ENCODE measurements around the gene HS1BP3. TPM values are rescaled to one million over a fixed set of nuclear protein-coding genes. Genes with fewer than 3 reads are reported as not detected.
A peak's percentile ranks its signal among the peaks of the same experiment; 100 is the strongest.

The HS1BP3 gene
- total and polyA plus RNA-seq, 2 of the 13 experiments (the other 11 are each of a cell fraction or from before 2014, with no cell fraction given): 15.2 to 22.0 TPM

DNA sequence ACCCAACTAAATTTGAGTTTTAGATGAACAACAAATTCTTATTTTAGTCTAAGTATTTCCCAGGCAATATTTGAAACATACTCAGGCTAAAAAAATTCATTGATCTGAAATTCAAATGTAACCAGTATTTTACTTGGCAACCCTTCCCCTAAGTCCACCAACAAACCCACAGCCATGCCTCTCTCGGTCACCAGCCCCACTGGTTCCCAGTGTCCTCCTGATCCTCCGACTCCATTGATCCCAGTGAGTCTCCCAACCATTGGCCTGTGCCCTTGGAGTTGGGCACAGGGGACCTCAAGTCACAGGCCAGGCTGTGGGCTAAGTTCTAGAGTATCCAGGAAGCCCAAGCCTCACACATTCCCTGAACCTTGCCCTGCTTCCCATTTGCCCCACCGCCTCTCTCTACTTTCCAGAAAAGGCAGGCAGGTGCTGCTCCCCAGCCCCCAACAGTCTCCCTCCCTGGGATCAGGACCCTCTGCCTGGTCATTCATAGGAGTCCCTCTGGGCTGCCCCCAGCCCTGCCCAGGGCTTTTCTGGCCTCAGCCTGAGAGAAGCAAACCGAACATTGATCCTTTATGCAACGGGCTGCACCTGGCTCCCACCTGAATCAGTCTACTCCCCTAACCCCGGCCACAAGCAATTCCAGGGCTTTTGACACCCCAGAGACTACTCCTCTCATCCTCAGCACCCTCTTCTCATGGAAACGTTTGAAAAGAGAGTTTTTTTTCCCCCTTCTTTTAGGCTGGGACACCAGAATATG, 81.3 kb downstream of the HS1BP3 start (continued):
- TF ChIP-seq, protein P1, sequence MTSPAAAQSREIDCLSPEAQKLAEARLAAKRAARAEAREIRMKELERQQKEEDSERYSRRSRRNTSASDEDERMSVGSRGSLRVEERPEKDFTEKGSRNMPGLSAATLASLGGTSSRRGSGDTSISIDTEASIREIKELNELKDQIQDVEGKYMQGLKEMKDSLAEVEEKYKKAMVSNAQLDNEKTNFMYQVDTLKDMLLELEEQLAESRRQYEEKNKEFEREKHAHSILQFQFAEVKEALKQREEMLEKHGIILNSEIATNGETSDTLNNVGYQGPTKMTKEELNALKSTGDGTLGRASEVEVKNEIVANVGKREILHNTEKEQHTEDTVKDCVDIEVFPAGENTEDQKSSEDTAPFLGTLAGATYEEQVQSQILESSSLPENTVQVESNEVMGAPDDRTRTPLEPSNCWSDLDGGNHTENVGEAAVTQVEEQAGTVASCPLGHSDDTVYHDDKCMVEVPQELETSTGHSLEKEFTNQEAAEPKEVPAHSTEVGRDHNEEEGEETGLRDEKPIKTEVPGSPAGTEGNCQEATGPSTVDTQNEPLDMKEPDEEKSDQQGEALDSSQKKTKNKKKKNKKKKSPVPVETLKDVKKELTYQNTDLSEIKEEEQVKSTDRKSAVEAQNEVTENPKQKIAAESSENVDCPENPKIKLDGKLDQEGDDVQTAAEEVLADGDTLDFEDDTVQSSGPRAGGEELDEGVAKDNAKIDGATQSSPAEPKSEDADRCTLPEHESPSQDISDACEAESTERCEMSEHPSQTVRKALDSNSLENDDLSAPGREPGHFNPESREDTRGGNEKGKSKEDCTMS (CRISPR knock-in tag; conservative IDR thresholded peaks at IDR 0.05): no peak
- TF ChIP-seq ZKSCAN8 (CRISPR knock-in tag; IDR thresholded peaks at IDR 0.05; ENCODE audit: borderline replicate concordance) (no peak), MBNL3 (CRISPR knock-in tag; conservative IDR thresholded peaks at IDR 0.05) (no peak), ELF4 (CRISPR knock-in tag; IDR thresholded peaks at IDR 0.05; ENCODE audit: borderline replicate concordance) (no peak), ZFY (CRISPR knock-in tag; IDR thresholded peaks at IDR 0.05) (0 out of 2 replicates have a peak, but pooled peaks have one; percentile 13), FOXA3 (CRISPR knock-in tag; IDR thresholded peaks at IDR 0.05) (no peak), KDM2A (CRISPR knock-in tag; IDR thresholded peaks at IDR 0.05; ENCODE audit: borderline replicate concordance, low read depth) (0 out of 2 replicates have a peak, but pooled peaks have one; percentile 14), PAX8 (CRISPR knock-in tag; IDR thresholded peaks at IDR 0.05; ENCODE audit: borderline replicate concordance) (no peak), ZSCAN25 (CRISPR knock-in tag; IDR thresholded peaks at IDR 0.05) (no peak), SNAPC5 (CRISPR knock-in tag; IDR thresholded peaks at IDR 0.05; ENCODE audit: borderline replicate concordance) (no peak), POLR2AphosphoS5 (IDR thresholded peaks at IDR 0.05; ENCODE audit: low read depth, low read length) (no peak), ZNF570 (CRISPR knock-in tag; IDR thresholded peaks at IDR 0.05; ENCODE audit: borderline replicate concordance) (no peak), ZNF773 (CRISPR knock-in tag; IDR thresholded peaks at IDR 0.05; ENCODE audit: borderline replicate concordance) (no peak), SOX6 (IDR thresholded peaks at IDR 0.05) (no peak), SOX6 (CRISPR knock-in tag; IDR thresholded peaks at IDR 0.05) (no peak), TARDBP (CRISPR knock-in tag; IDR thresholded peaks at IDR 0.05) (no peak), AGO1 (IDR thresholded peaks at IDR 0.05; ENCODE audit: low read depth, low read length, poor library complexity, severe bottlenecking) (no peak), FOXP4 (CRISPR knock-in tag; IDR thresholded peaks at IDR 0.05) (peak; percentile 11; the same call in 1 of the 2 replicates), U2AF1 (optimal IDR thresholded peaks at IDR 0.05; ENCODE audit: low read depth, low read length) (no peak), ZNF441 (CRISPR knock-in tag; IDR thresholded peaks at IDR 0.05; ENCODE audit: borderline replicate concordance) (no peak), KAT2B (IDR thresholded peaks at IDR 0.05; ENCODE audit: borderline replicate concordance, low read depth, low read length) (no peak), ZNF83 (CRISPR knock-in tag; IDR thresholded peaks at IDR 0.05; ENCODE audit: borderline replicate concordance) (0 out of 2 replicates have a peak, but pooled peaks have one; percentile 29), CBX2 (IDR thresholded peaks at IDR 0.05; ENCODE audit: low read depth, low read length) (no peak), CBX2 (CRISPR knock-in tag; IDR thresholded peaks at IDR 0.05; ENCODE audit: low read depth) (no peak), WIZ (CRISPR knock-in tag; IDR thresholded peaks at IDR 0.05) (no peak), ZNF780A (CRISPR knock-in tag; IDR thresholded peaks at IDR 0.05) (no peak)
- TF ChIP-seq, protein P2, sequence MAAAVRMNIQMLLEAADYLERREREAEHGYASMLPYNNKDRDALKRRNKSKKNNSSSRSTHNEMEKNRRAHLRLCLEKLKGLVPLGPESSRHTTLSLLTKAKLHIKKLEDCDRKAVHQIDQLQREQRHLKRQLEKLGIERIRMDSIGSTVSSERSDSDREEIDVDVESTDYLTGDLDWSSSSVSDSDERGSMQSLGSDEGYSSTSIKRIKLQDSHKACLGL (CRISPR knock-in tag; IDR thresholded peaks at IDR 0.05): no peak

Measured in HepG2 (cell line).